GM21367 (cell line): ENCODE data around the gene TRAPPC3.
"Not testable (repeated sequence)": the region's sequence is repeated elsewhere in the genome, so short reads cannot be mapped to it uniquely, and the experiment has no call there.

ENCODE experiments used
- ATAC-seq: cut with Tn5 transposase; IDR thresholded peaks from one replicate; pipeline ENCODE4 v1.9.1; 2021; ENCODE audit not compliant: unreplicated experiment

The TRAPPC3 gene

GRCh38 chr1:36166938-36167905 is 17.9 kb upstream of the TRAPPC3 start:
- no peak for ATAC-seq

- ATAC-seq, result no peak
Observed at GRCh38 chr1:36166136-36166535, 16.9 kb upstream of the TRAPPC3 start.

- no peak for ATAC-seq
Observed at GRCh38 chr1:36165145-36165544, 15.9 kb upstream of the TRAPPC3 start.

- no peak for ATAC-seq
Observed at GRCh38 chr1:36164361-36164760, 15.1 kb upstream of the TRAPPC3 start.

GRCh38 chr1:36163426-36163825 is 14.1 kb upstream of the TRAPPC3 start:
- no peak for ATAC-seq

GRCh38 chr1:36162680-36163239 is 13.5 kb upstream of the TRAPPC3 start:
- no peak for ATAC-seq

- peak; percentile 36 for ATAC-seq
Observed at GRCh38 chr1:36161641-36162531, 12.6 kb upstream of the TRAPPC3 start.

GRCh38 chr1:36160949-36161485 is 11.7 kb upstream of the TRAPPC3 start:
- ATAC-seq, result no peak

- ATAC-seq, result no peak
Observed at GRCh38 chr1:36160388-36160948, 11.2 kb upstream of the TRAPPC3 start.

- ATAC-seq, result no peak
Observed at GRCh38 chr1:36159614-36160387, 10.5 kb upstream of the TRAPPC3 start.

GRCh38 chr1:36158827-36159252 is 9.6 kb upstream of the TRAPPC3 start:
- not testable (repeated sequence) for ATAC-seq

- no peak for ATAC-seq
Observed at GRCh38 chr1:36157973-36158826, 8.9 kb upstream of the TRAPPC3 start.

GRCh38 chr1:36157115-36157903 is 8.0 kb upstream of the TRAPPC3 start:
- ATAC-seq, result no peak

- ATAC-seq, result no peak
Observed at GRCh38 chr1:36156329-36157114, 7.2 kb upstream of the TRAPPC3 start.

- peak; percentile 44 for ATAC-seq
Observed at GRCh38 chr1:36155408-36156328, 6.4 kb upstream of the TRAPPC3 start, which contains the start of gene MAP7D1. Gene MAP7D1 (plus strand): TSS chr1:36156160. CDS start chr1:36156418, 258 bp downstream.

GRCh38 chr1:36154765-36155407 is 5.6 kb upstream of the TRAPPC3 start:
- ATAC-seq, result no peak
